HFF-Myc (cell line): ENCODE measurements around the gene SRGAP1.

ENCODE experiments used
- DNase-seq: peaks from one replicate; pipeline ENCODE4 v3.0.0-alpha.2; 2011; ENCODE audit warnings: low read depth; ENCODE audit errors: extremely low read depth
- H3K4me3 ChIP-seq: replicated peaks from 2 replicates; pipeline ENCODE4 v1.5.1; 2011; ENCODE audit warnings: low read depth, mild to moderate bottlenecking, control low read depth, low read length
- CTCF ChIP-seq: IDR thresholded peaks from 2 replicates; pipeline ENCODE4 v1.5.1; 2012; ENCODE audit warnings: mild to moderate bottlenecking, low read depth, low read length, control low read depth; ENCODE audit errors: missing control alignments

SRGAP1 gene

DNA sequence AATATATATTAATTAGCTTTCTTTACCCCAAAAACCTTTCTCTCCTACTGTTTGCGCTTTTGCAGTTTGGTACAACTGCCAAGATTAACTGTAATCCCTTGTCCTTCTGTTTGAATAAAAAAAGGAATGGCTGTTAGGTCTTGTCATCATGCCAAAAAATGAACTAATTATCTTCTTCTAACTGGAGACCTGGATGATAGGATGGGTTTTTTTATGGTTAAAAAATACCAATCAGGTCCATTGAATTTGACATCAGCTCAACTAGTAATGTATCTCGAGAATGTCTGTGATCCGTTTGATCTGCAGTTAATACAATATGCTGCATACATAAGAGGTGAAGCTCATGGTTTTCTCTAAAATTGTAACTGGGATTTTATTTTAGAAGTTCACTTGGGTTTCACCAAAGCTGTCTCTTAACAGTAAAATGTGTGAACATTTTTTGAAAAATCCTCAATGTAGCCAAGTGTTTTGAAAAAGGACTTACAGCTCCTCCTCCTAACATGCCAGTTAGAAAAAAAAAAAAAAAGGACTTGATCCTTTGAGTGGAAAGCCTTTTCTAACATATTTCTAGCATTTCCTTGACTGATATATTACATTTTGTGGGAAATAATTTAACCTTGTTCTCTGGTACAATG lies 96.8 kb downstream of the SRGAP1 start:
- no peak for TF ChIP-seq CTCF
- no peak overlapping the region for H3K4me3 ChIP-seq
- no peak for DNase-seq

GRCh38 chr12:63941879-63942278 lies 97.4 kb downstream of the SRGAP1 start:
- TF ChIP-seq CTCF, result no peak
- H3K4me3 ChIP-seq, result no peak overlapping the region
- DNase-seq, result no peak

DNA sequence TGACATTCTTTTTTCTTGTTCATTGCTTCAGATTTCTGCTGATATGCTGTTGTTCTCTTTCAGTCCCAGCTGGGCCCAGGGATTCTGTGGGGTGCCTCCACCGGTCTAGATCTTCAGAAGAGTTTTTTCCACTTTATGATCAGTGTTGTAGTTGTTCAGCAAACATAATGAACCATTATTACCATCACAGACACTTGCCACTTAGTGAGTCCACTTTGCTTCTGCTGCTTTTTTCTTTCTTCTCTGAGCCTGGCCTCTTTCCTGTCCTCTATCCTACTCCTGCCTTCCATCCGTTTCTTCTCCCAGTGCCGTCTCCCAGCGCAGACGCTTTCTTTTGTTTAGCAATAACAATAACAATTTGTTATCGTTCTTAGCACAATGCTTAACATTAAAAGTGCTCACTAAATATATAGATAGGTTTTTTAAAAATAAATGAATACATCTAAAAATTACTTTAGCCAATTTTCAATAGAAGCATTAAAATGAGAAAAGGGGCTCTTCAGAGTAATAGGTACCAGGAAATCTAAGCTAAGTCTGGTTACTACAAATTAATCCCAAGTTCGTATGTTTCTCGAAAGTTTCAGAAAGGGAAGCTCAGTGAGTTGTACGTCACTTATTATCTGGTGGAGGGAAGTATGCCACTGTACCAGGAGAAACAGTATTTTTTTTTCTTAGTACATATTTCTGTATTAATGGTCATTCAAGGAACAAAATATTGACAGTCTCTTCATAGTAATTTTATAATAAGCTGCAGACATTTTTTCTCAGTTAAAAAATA lies 98.2 kb downstream of the SRGAP1 start:
- no peak for TF ChIP-seq CTCF
- H3K4me3 ChIP-seq, result no peak overlapping the region
- DNase-seq, result no peak

- H3K4me3 ChIP-seq, result no peak overlapping the region
- no peak for TF ChIP-seq CTCF
- DNase-seq, result no peak
Measured at GRCh38 chr12:63944034-63944579, 99.6 kb downstream of the SRGAP1 start.

DNA sequence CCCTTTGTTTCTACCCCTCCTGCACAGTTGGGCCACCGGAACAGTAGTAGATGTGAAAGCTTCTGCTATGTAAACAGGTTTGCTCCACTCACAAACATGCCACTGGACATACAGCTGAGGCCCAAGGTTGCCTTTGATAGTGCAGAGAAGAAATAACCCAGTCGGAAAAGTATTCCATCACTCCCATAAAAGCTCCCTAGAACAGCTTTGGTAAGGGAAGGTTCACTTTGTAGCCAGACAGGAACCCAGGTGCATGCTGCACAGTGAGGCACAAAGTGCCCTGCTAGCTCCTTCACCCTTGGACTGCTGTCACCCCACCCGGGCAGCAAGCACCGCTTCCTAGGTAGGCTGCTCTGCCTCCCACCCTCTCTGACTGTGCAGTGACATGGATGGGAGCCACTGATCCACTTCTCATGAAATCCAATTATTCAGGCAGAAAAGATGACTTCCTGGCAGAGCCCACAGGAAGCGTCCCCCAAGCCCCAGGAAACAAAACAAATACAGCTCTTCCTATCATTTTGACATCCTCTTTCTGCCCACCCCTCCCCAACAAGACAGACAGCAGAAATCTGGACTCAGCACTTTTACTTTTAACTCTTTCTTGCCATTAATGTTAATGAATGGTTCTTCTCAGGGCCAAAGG lies 100.2 kb downstream of the SRGAP1 start:
- no peak for DNase-seq
- no peak overlapping the region for H3K4me3 ChIP-seq
- no peak for TF ChIP-seq CTCF

- DNase-seq, result no peak
- H3K4me3 ChIP-seq, result no peak overlapping the region
- TF ChIP-seq CTCF, result no peak
Measured at GRCh38 chr12:63945777-63946176, 101.3 kb downstream of the SRGAP1 start.
